ENCODE results near the gene SLAIN1. TPM values are rescaled to one million over a fixed set of nuclear protein-coding genes. Genes with fewer than 3 reads are reported as not detected.
A peak's percentile ranks its signal among the peaks of the same experiment; 100 is the strongest.
"Not testable (repeated sequence)": the region's sequence is repeated elsewhere in the genome, so short reads cannot be mapped to it uniquely, and the experiment has no call there.

Gene SLAIN1
- not detected in 2 replicates for total RNA-seq (2022)
- percentile 2 among the genes with signal in this experiment for Bru-seq, nascent RNA
- percentile 3 among the genes with signal in this experiment for BruChase-seq, experiment 1, labeled RNA remaining after a 6-hour chase
- percentile 5 among the genes with signal in this experiment for BruChase-seq, experiment 2, labeled RNA remaining after a 2-hour chase
- long read RNA-seq = 0 reads

DNA sequence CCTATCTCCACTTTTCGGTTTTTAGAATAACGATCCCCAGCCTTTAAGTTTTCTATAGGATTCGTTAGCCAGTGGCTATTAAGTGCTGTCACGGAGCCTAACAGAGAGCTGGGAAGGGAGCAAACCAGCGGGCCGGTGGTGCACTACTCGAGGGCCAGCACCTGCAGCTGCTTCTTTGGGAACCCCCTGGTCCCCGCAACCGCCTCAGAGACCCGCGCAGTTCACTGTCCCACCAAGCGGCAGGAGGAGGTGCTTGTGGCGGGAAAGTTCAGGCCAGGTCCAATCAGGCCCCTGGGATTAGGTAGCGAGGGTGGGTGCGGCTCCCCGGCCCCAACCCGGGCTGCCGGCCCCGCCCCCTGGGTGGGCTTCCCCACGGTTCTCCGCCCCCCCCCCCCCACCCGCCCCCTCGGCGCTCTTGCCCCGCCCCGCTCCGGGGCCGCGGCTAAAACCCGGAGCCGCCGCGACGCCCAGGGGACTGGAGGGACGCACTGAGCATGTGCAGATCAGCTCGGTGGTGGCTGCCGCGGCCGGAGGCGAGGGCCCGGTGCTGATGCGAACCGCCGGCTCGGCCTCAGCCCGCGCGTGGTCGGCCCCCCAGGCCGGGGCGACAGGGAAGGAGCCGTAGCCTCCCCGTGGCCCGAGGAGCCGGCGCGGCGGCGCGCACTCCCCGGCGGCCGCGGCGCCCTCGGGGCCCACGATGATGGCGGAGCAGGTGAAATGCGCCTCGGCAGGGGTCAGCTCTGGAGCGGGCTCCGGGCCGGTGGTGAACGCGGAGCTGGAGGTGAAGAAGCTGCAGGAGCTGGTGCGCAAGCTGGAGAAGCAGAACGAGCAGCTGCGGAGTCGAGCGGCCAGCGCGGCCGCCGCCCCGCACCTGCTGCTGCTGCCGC, at the start of gene SLAIN1:
TSS of gene SLAIN1 (plus strand) at position 471 of the 887 bp plus-strand sequence. CDS start at position 698, 227 bp downstream.
- H3K27me3 Mint-ChIP-seq (ENCODE audit: insufficient read depth, unreplicated experiment) = peaks cover 82% of the 10 kb centered on the region
- BruUV-seq (replicated peaks) = no TSS peak
- CTCF ChIA-PET = no interaction called here

DNA sequence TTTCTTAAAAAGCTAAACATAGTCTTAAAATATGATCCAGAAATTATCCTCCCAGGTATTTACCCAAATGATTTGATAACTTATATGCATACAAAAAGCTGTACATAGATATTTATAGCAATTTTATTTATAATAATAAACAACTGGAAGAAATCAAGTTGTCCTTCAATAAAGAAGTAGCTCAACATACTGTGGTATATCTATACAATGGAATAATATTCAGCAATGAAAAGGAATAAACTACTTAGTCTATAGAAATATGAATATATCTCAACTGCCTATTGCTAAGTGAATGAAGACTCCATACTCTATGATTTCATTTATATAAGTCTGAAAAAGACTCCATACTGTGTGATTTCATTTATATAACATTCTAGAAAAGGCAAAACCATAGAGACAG, 47.1 kb upstream of the SLAIN1 start:
- Mint-ChIP-seq H3K4me3 (ENCODE audit: unreplicated experiment) (no peak overlapping the region), H3K9me3 (ENCODE audit: unreplicated experiment) (no peaks in the 10 kb centered on the region), H3K36me3 (ENCODE audit: insufficient read depth, unreplicated experiment) (no peaks in the 10 kb centered on the region), H3K4me1 (ENCODE audit: insufficient read depth, unreplicated experiment) (no peaks in the 10 kb centered on the region), H3K27ac (ENCODE audit: low read depth, unreplicated experiment) (no peak overlapping the region), H3K27me3 (ENCODE audit: insufficient read depth, unreplicated experiment) (no peaks in the 10 kb centered on the region)
- BruUV-seq (replicated peaks) = no TSS peak
- no peak for TF ChIP-seq CTCF (IDR thresholded peaks at IDR 0.05; ENCODE audit: unreplicated experiment)
- ChIA-PET POLR2A (no interaction called here), CTCF (no interaction called here)
- no peak for DNase-seq (ENCODE audit: unreplicated experiment)
- intact Hi-C loops (cut with micrococcal nuclease) = no loop called here

More for the DNA sequence above, at the start of gene SLAIN1:
- no peaks in the 10 kb centered on the region for H3K9me3 Mint-ChIP-seq (ENCODE audit: unreplicated experiment)
- peak within 1 kb of the TSS; percentile 73 for H3K4me3 Mint-ChIP-seq (ENCODE audit: unreplicated experiment)
- H3K27ac Mint-ChIP-seq (ENCODE audit: low read depth, unreplicated experiment) = no peak within 1 kb of the TSS
- no peak for DNase-seq (ENCODE audit: unreplicated experiment)
- H3K36me3 Mint-ChIP-seq (ENCODE audit: insufficient read depth, unreplicated experiment) = no peaks in the 10 kb centered on the region
- no peak for TF ChIP-seq CTCF (IDR thresholded peaks at IDR 0.05; ENCODE audit: unreplicated experiment)
- H3K4me1 Mint-ChIP-seq (ENCODE audit: insufficient read depth, unreplicated experiment) = no peaks in the 10 kb centered on the region
- POLR2A ChIA-PET = no interaction called here
- intact Hi-C loops (cut with micrococcal nuclease) = no loop called here

DNA sequence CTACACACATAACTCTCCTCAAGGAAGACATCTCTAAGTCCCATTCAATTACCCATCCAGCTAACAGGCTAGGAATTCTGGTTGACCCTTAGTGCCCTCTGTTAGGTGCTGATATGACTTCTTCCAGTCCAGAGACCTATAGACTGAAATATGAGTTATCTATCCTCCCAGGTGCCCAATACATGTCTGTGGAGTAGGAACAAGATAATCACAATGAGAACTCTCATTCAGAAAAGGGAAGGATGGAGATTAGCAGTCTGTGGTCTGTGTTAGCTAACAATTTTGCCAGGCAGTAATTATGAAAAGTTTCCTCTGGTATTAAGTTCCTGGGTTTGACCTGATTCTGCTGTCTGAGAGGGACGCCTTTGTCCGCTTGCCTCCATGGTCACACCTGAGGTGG, 44.2 kb upstream of the SLAIN1 start:
- CTCF ChIA-PET = no interaction called here
- intact Hi-C loops (cut with micrococcal nuclease) = no loop called here
- H3K4me1 Mint-ChIP-seq (ENCODE audit: insufficient read depth, unreplicated experiment) = no peaks in the 10 kb centered on the region
- no peaks in the 10 kb centered on the region for H3K9me3 Mint-ChIP-seq (ENCODE audit: unreplicated experiment)
- no peak for DNase-seq (ENCODE audit: unreplicated experiment)
- POLR2A ChIA-PET = no interaction called here
- no peak for TF ChIP-seq CTCF (IDR thresholded peaks at IDR 0.05; ENCODE audit: unreplicated experiment)
- H3K27ac Mint-ChIP-seq (ENCODE audit: low read depth, unreplicated experiment) = no peak overlapping the region
- H3K4me3 Mint-ChIP-seq (ENCODE audit: unreplicated experiment) = no peak overlapping the region
- BruUV-seq (replicated peaks) = no TSS peak
- no peaks in the 10 kb centered on the region for H3K36me3 Mint-ChIP-seq (ENCODE audit: insufficient read depth, unreplicated experiment)
- no peaks in the 10 kb centered on the region for H3K27me3 Mint-ChIP-seq (ENCODE audit: insufficient read depth, unreplicated experiment)

DNA sequence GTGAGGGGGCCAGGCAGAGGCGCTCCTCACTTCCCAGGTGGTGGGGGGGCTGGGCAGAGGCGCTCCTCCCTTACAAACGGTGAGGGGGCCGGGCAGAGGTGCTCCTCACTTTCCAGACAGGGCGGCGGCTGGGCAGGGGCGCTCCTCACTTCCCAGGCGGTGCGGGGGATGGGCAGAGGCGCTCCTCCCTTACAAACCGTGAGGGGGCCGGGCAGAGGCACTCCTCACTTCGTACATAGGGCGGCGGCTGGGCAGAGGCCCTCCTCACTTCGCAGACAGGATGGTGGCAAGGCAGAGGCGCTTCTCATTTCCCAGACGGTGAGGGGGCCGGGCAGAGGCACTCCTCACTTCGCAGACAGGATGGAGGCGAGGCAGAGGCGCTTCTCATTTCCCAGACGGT, 37.5 kb upstream of the SLAIN1 start:
- CTCF ChIA-PET; H3K9me3 Mint-ChIP-seq (ENCODE audit: unreplicated experiment); intact Hi-C loops (cut with micrococcal nuclease): not testable (repeated sequence)

More for the DNA sequence above, 37.5 kb upstream of the SLAIN1 start:
- H3K36me3 Mint-ChIP-seq (ENCODE audit: insufficient read depth, unreplicated experiment); H3K4me1 Mint-ChIP-seq (ENCODE audit: insufficient read depth, unreplicated experiment); H3K27ac Mint-ChIP-seq (ENCODE audit: low read depth, unreplicated experiment); H3K27me3 Mint-ChIP-seq (ENCODE audit: insufficient read depth, unreplicated experiment); H3K4me3 Mint-ChIP-seq (ENCODE audit: unreplicated experiment); POLR2A ChIA-PET; DNase-seq (ENCODE audit: unreplicated experiment); BruUV-seq (replicated peaks): not testable (repeated sequence)
